ENCODE results near the gene IFNW1.

Gene IFNW1

DNA sequence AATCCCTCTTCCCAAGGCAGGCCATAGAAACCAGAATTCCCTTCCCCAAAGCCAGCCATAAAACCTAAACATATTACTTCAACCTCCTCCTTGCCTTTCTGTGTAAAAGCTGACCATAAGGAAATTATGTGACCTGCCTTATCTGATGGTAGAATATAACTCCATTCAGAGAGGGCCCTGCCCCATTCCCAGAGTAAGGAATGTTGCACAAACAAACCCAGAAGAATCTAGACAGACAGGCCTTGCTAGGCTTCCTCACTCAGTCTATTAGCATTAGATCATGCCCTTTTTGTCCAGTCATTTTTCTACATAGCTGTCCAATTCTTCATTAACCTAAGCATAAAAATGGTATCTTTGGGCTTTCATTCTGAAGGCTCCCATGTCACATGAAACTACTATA is 46.1 kb downstream of the IFNW1 start:
- no peak for DNase-seq (ENCODE audit: low read depth)
- TF ChIP-seq CTCF (IDR thresholded peaks at IDR 0.05; ENCODE audit: control insufficient read depth, insufficient read depth, low read depth, low read length, missing control alignments): no peak
- no peak overlapping the region for H3K4me3 ChIP-seq (ENCODE audit: control insufficient read depth, low read depth, low read length)
